ENCODE results near the gene CHMP6.

The CHMP6 gene

DNA sequence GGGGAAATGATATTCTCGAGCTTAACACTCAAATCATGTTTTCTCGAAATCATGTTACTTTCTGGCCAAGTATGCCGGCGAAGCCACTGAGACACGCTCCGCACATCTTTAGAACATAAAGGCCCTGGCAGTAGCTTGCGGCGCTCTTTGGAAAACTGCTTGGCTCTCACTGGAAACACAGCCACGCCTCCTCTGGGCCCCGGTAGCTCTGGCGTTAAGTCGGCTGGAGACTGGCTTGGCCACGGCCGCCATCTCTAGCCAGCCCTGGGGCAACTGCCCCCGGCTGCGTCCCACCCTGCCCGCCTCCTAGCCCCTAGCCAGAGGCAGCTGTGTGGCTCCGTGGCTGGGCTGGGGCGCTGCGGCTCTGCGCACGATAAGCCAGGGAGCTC, 34.1 kb downstream of the CHMP6 start:
- H3K4me3 ChIP-seq (ENCODE audit: low read length in 2 of 2): no peak overlapping the region
- no CpG with 5 or more reads among the region's 22 CpGs for WGBS, 2 donors (ENCODE audit: extremely low coverage in 2 of 2, insufficient read length in 2 of 2, insufficient replicate concordance in 1 of 2)
- H3K27ac ChIP-seq (replicated peaks; ENCODE audit: low read length): no peak overlapping the region

DNA sequence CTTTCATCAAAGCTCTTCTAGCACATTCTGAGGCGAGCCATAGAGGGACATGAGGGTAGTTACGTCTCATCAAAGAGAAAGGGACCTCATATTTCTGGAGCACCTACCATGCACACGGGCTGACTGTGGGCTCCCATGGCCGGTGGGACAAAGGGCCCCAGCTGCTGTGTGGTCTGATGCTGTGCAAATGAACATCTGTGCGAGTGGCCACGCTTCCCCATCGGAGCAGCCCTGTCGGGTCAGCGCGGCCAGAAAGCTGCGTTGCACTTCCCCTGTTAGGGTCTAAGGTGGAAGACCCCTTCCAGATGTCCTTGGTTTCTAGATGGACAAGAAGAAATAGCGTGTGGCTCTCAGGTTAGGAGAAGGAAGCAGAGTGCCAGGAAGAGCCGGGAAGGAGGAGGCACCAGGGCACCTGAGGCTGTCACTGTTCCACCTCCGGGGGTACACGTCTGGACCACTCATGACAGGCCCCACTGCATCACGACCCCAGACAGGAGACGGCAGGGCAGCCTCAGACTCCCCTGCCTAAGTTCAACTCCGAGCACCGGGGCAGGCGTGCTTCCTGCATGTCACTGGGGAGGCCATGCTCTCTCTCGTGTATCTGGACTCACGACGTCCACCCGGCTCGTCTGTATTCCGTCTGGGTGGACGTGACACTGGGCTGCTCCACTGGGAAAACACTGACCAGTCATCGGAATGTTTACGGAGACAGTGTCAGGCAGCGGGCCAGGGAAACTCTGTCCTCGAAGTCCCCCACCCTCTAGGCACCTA, 34.8 kb downstream of the CHMP6 start:
- H2AK5ac ChIP-seq (ENCODE audit: low read depth, low read length): peak overlapping the region; percentile 71
- no peak overlapping the region for H3K14ac ChIP-seq (ENCODE audit: low read length)
- no peak for DNase-seq (ENCODE audit: low spot score)
- no peak overlapping the region for H3K4me2 ChIP-seq (ENCODE audit: insufficient read depth, low read length, poor library complexity, severe bottlenecking)
- H3K36me3 ChIP-seq (replicated peaks in 1 of 2; ENCODE audit: control insufficient read depth in 2 of 2, insufficient read depth in 2 of 2, low read length in 2 of 2): peaks cover 2 to 5% of the 10 kb centered on the region in 2 donors
- no peak overlapping the region for H4K91ac ChIP-seq (ENCODE audit: low read depth, low read length, poor library complexity)
- no peak overlapping the region for H2BK5ac ChIP-seq (ENCODE audit: low read length)
- H3K4me3 ChIP-seq (ENCODE audit: low read length in 2 of 2): no peak overlapping the region
- H2BK120ac ChIP-seq (ENCODE audit: low read depth, low read length): no peak overlapping the region
- no peaks in the 10 kb centered on the region for H3K9me3 ChIP-seq (replicated peaks in 1 of 2; ENCODE audit: control insufficient read depth in 2 of 2, insufficient read depth in 1 of 2, low read depth in 1 of 2, low read length in 2 of 2)
- H3K4me1 ChIP-seq (ENCODE audit: control insufficient read depth in 2 of 2, insufficient read depth in 1 of 2, low read depth in 1 of 2, low read length in 2 of 2): peaks cover 14 to 17% of the 10 kb centered on the region in 2 donors
- H3K27me3 ChIP-seq (ENCODE audit: control insufficient read depth in 3 of 3, insufficient read depth in 3 of 3, low read depth in 1 of 3, low read length in 3 of 3): no peaks in the 10 kb centered on the region
- peak overlapping the region; percentile 69 for H2BK15ac ChIP-seq (ENCODE audit: low read length)
- H3K9ac ChIP-seq (ENCODE audit: low read depth, low read length, poor library complexity): no peak overlapping the region
- peak overlapping the region; percentile 60 for H3K18ac ChIP-seq (ENCODE audit: low read length)
- no peaks in the 10 kb centered on the region for H3K79me1 ChIP-seq (ENCODE audit: low read depth, low read length)
- no peak overlapping the region for H3K4ac ChIP-seq (ENCODE audit: low read length)
- no peak overlapping the region for H4K8ac ChIP-seq (ENCODE audit: low read depth, low read length)
- WGBS, 2 donors (ENCODE audit: extremely low coverage in 2 of 2, insufficient read length in 2 of 2, insufficient replicate concordance in 1 of 2): no CpG with 5 or more reads among the region's 31 CpGs
- peak overlapping the region; percentile 1 for H2BK12ac ChIP-seq (ENCODE audit: low read length)
- H3K27ac ChIP-seq (replicated peaks; ENCODE audit: low read length): no peak overlapping the region
- no peak overlapping the region for H2AFZ ChIP-seq (ENCODE audit: low read length)
- peak overlapping the region; percentile 75 for H3K23ac ChIP-seq (ENCODE audit: low read depth, low read length, poor library complexity)

More for the DNA sequence above, 34.1 kb downstream of the CHMP6 start:
- Histone ChIP-seq H3K14ac (ENCODE audit: low read length) (no peak overlapping the region), H2AFZ (ENCODE audit: low read length) (no peak overlapping the region), H3K23ac (ENCODE audit: low read depth, low read length, poor library complexity) (no peak overlapping the region), H3K79me1 (ENCODE audit: low read depth, low read length) (no peaks in the 10 kb centered on the region), H4K91ac (ENCODE audit: low read depth, low read length, poor library complexity) (no peak overlapping the region), H3K36me3 (replicated peaks in 1 of 2; ENCODE audit: control insufficient read depth in 2 of 2, insufficient read depth in 2 of 2, low read length in 2 of 2) (peaks cover 0 to 2% of the 10 kb centered on the region in 2 donors), H4K8ac (ENCODE audit: low read depth, low read length) (no peak overlapping the region), H2BK5ac (ENCODE audit: low read length) (no peak overlapping the region), H2BK15ac (ENCODE audit: low read length) (no peak overlapping the region), H3K4me1 (ENCODE audit: control insufficient read depth in 2 of 2, insufficient read depth in 1 of 2, low read depth in 1 of 2, low read length in 2 of 2) (peaks cover 14 to 15% of the 10 kb centered on the region in 2 donors), H2AK5ac (ENCODE audit: low read depth, low read length) (peak overlapping the region; percentile 64), H2BK120ac (ENCODE audit: low read depth, low read length) (peak overlapping the region; percentile 69), H3K9ac (ENCODE audit: low read depth, low read length, poor library complexity) (peak overlapping the region; percentile 64), H2BK12ac (ENCODE audit: low read length) (no peak overlapping the region), H3K4me2 (ENCODE audit: insufficient read depth, low read length, poor library complexity, severe bottlenecking) (no peak overlapping the region), H3K18ac (ENCODE audit: low read length) (peak overlapping the region; percentile 77), H3K9me3 (replicated peaks in 1 of 2; ENCODE audit: control insufficient read depth in 2 of 2, insufficient read depth in 1 of 2, low read depth in 1 of 2, low read length in 2 of 2) (no peaks in the 10 kb centered on the region), H3K4ac (ENCODE audit: low read length) (no peak overlapping the region), H3K27me3 (ENCODE audit: control insufficient read depth in 3 of 3, insufficient read depth in 3 of 3, low read depth in 1 of 3, low read length in 3 of 3) (no peaks in the 10 kb centered on the region)
- DNase-seq (ENCODE audit: low spot score): no peak

DNA sequence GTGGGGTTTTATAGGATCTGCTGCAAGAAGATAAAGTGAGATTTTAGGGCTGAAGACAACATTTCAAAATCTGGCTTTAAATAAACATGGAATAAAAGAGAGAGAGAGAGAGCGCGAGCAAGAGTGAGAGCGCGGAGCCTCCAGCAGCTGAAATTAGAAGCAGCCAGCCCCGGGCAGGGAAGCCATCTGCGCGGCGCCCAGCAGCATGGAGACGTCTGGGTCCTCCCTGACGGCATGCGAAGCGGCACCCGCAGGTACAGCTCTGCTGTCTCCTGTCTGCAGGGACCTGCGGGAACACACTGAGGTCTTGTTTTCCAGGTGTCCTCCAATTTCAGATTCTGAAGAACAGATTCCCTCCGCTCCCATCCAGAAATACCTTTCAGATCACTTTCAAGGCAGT, 35.4 kb downstream of the CHMP6 start:
- Histone ChIP-seq H2AK5ac (ENCODE audit: low read depth, low read length) (peak overlapping the region; percentile 71), H3K23ac (ENCODE audit: low read depth, low read length, poor library complexity) (no peak overlapping the region), H3K14ac (ENCODE audit: low read length) (no peak overlapping the region), H2BK12ac (ENCODE audit: low read length) (no peak overlapping the region), H4K8ac (ENCODE audit: low read depth, low read length) (no peak overlapping the region), H3K36me3 (replicated peaks in 1 of 2; ENCODE audit: control insufficient read depth in 2 of 2, insufficient read depth in 2 of 2, low read length in 2 of 2) (peaks cover 5% of the 10 kb centered on the region in 2 donors), H3K4me1 (ENCODE audit: control insufficient read depth in 2 of 2, insufficient read depth in 1 of 2, low read depth in 1 of 2, low read length in 2 of 2) (peaks cover 14 to 17% of the 10 kb centered on the region in 2 donors), H2BK5ac (ENCODE audit: low read length) (no peak overlapping the region), H2BK15ac (ENCODE audit: low read length) (no peak overlapping the region), H3K4me2 (ENCODE audit: insufficient read depth, low read length, poor library complexity, severe bottlenecking) (no peak overlapping the region), H3K18ac (ENCODE audit: low read length) (no peak overlapping the region), H3K9me3 (replicated peaks in 1 of 2; ENCODE audit: control insufficient read depth in 2 of 2, insufficient read depth in 1 of 2, low read depth in 1 of 2, low read length in 2 of 2) (no peaks in the 10 kb centered on the region), H2BK120ac (ENCODE audit: low read depth, low read length) (no peak overlapping the region), H3K79me1 (ENCODE audit: low read depth, low read length) (peaks cover under 1% of the 10 kb centered on the region), H3K4ac (ENCODE audit: low read length) (no peak overlapping the region), H3K27ac (replicated peaks; ENCODE audit: low read length) (no peak overlapping the region), H3K27me3 (ENCODE audit: control insufficient read depth in 3 of 3, insufficient read depth in 3 of 3, low read depth in 1 of 3, low read length in 3 of 3) (no peaks in the 10 kb centered on the region), H3K9ac (ENCODE audit: low read depth, low read length, poor library complexity) (no peak overlapping the region), H3K4me3 (ENCODE audit: low read length in 2 of 2) (no peak overlapping the region), H2AFZ (ENCODE audit: low read length) (no peak overlapping the region), H4K91ac (ENCODE audit: low read depth, low read length, poor library complexity) (no peak overlapping the region)
- WGBS, 2 donors (ENCODE audit: extremely low coverage in 2 of 2, insufficient read length in 2 of 2, insufficient replicate concordance in 1 of 2): no CpG with 5 or more reads among the region's 15 CpGs
- DNase-seq (ENCODE audit: low spot score): no peak

DNA sequence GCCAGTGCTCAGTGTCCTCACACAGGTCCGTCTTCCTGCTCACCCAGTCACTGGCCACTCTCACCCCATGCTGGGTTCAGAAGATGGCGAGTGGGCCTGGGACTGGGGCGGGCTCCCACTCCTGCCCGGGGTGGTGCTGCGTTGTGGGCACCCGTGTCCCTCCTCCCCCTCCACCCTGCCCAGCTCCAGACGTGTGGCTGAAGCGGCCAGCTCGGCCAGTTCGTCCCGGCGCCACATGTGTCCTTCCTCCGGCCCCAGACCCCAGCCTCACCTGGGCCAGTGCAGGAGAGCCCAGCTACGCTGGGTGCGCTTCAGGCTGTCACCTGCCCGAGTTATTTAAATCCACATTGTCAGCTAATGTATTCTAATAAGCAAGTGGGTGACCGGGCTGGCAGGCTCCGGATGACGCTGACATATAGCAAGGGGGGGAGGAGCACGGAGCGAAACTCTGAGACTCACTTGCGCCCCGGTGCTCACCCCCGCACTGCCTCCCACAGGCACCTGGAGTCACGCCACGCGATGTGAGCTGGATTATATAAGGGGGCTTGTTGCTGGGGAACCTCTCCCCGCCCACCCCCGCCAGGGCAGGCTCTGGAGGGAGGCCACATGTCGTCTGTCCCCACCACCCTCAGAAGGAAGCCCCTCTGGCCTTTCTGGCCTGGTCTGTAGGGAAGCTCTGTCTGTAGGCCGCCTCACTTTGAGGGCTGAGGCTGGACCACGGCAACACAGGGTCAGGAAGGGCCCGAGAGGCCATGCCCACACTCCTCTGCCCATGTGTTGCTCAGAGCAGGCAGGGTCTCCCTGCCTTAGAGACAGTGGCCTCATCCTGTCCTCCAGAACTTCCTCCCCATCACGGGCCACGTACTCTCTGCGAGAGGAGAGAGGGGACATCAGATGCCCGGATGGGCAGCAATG, 36.2 kb downstream of the CHMP6 start:
- H3K14ac ChIP-seq (ENCODE audit: low read length): peak overlapping the region; percentile 96
- DNase-seq (ENCODE audit: low spot score): no peak
- peak overlapping the region; percentile 97 for H2BK12ac ChIP-seq (ENCODE audit: low read length)
- peaks cover 3% of the 10 kb centered on the region for H3K79me1 ChIP-seq (ENCODE audit: low read depth, low read length)
- H2AFZ ChIP-seq (ENCODE audit: low read length): no peak overlapping the region
- H3K23ac ChIP-seq (ENCODE audit: low read depth, low read length, poor library complexity): peak overlapping the region; percentile 73
- H3K9me3 ChIP-seq (replicated peaks in 1 of 2; ENCODE audit: control insufficient read depth in 2 of 2, insufficient read depth in 1 of 2, low read depth in 1 of 2, low read length in 2 of 2): no peaks in the 10 kb centered on the region
- H3K4me3 ChIP-seq (ENCODE audit: low read length in 2 of 2): no peak overlapping the region
- peak overlapping the region; percentile 56 for H4K91ac ChIP-seq (ENCODE audit: low read depth, low read length, poor library complexity)
- H3K4ac ChIP-seq (ENCODE audit: low read length): peak overlapping the region; percentile 98
- no peak overlapping the region for H3K27ac ChIP-seq (replicated peaks; ENCODE audit: low read length)
- peak overlapping the region; percentile 98 for H2AK5ac ChIP-seq (ENCODE audit: low read depth, low read length)
- WGBS, 2 donors (ENCODE audit: extremely low coverage in 2 of 2, insufficient read length in 2 of 2, insufficient replicate concordance in 1 of 2): no CpG with 5 or more reads among the region's 37 CpGs
- H3K4me2 ChIP-seq (ENCODE audit: insufficient read depth, low read length, poor library complexity, severe bottlenecking): no peak overlapping the region
- peak overlapping the region; percentile 63 for H3K9ac ChIP-seq (ENCODE audit: low read depth, low read length, poor library complexity)
- peaks cover 12 to 13% of the 10 kb centered on the region in 2 donors for H3K36me3 ChIP-seq (replicated peaks in 1 of 2; ENCODE audit: control insufficient read depth in 2 of 2, insufficient read depth in 2 of 2, low read length in 2 of 2)
- H3K27me3 ChIP-seq (ENCODE audit: control insufficient read depth in 3 of 3, insufficient read depth in 3 of 3, low read depth in 1 of 3, low read length in 3 of 3): no peaks in the 10 kb centered on the region
- H3K4me1 ChIP-seq (ENCODE audit: control insufficient read depth in 2 of 2, insufficient read depth in 1 of 2, low read depth in 1 of 2, low read length in 2 of 2): peaks cover 14 to 17% of the 10 kb centered on the region in 2 donors
- H4K8ac ChIP-seq (ENCODE audit: low read depth, low read length): peak overlapping the region; percentile 29
- no peak overlapping the region for H2BK120ac ChIP-seq (ENCODE audit: low read depth, low read length)
- peak overlapping the region; percentile 88 for H2BK15ac ChIP-seq (ENCODE audit: low read length)
- peak overlapping the region; percentile 19 for H2BK5ac ChIP-seq (ENCODE audit: low read length)
- H3K18ac ChIP-seq (ENCODE audit: low read length): peak overlapping the region; percentile 85
